Urinary bladder (tissue), 4 donors: ENCODE measurements around the gene NCAPH2. TPM values are rescaled to one million over a fixed set of nuclear protein-coding genes. Genes with fewer than 3 reads are reported as not detected.
A peak's percentile ranks its signal among the peaks of the same experiment; 100 is the strongest.

Experiments used
- DNase-seq: peaks from one replicate; pipeline ENCODE4 v3.0.0-alpha.2; 2015; ENCODE audit errors: extremely low spot score
- H3K27ac ChIP-seq: one replicate; pipeline ENCODE4 v1.5.1; 2013; ENCODE audit warnings: low read depth, mild to moderate bottlenecking, moderate library complexity
- H3K36me3 ChIP-seq: one replicate; pipeline ENCODE4 v1.6.1; 2013; ENCODE audit warnings: mild to moderate bottlenecking, moderate library complexity; ENCODE audit not compliant: insufficient read depth
- H3K4me1 ChIP-seq: one replicate; pipeline ENCODE4 v1.6.1; 2013; ENCODE audit warnings: mild to moderate bottlenecking, moderate library complexity; ENCODE audit not compliant: insufficient read depth
- H3K4me3 ChIP-seq: one replicate; pipeline ENCODE4 v1.5.1; 2013; ENCODE audit warnings: low read depth, low read length
- WGBS: extraction: QIAGEN DNeasy Blood & Tissue Kit; methylation state at CpG from one replicate; pipeline ENCODE4 v1.1.7; 2013; 5-methylcytosine and 5-hydroxymethylcytosine counted together
- polyA plus RNA-seq: library from polyadenylated mRNA; stranded (reverse); fragments of 200-250 nt; gene quantifications from one replicate; pipeline ENCODE4 v1.2.3, GENCODE V29; 2013
- total RNA-seq: library from RNA; depleted of rRNA; stranded (reverse); fragments of >200 nt; gene quantifications from one replicate; pipeline ENCODE4 v1.2.3, GENCODE V29; 2014
- donor health status: healthy with polysubstance abuse.
- donor health status: healthy.

Gene NCAPH2
- total and polyA plus RNA-seq, 2 donors: 27.5 to 38.4 TPM

DNA sequence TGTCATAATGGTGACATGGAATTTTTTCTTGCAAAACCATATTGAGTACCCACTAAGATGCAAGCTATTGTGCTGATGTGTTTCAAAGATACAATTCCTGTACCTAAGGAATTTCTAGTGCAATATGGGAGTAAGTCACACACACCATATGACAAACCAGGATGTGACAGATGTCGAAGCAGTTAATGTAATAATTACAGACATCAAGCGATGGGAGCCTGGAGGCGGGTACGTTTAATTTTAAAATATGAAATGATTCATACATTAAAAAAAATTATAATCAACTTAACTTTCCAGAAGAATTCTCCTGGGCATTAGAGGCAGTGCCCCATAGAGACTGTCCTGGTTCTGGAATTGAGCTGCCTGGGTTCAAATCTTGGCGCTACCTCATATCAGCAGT lies 48.7 kb downstream of the NCAPH2 start:
- WGBS: 85% methylated on average over 5 of the region's 5 CpGs
- DNase-seq: no peak

DNA sequence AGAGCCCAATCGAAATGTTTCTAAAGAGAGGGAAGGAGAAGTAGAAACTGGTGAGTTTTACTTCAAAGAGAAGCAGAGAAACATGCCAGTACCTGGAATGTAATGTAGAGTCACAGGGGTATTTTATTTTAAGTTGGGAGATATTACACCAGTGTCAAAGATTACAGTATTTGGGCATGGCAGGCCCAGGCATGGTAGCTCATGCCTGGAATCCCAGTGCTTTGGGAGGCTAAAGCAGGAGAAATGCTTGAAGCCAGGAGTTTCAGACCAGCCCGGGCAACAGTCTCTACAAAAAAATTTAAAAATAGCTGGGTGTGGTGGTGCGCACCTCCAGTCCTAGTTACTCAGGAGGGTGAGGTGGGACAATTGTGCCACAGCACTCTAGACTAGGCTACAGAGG lies 52.0 kb downstream of the NCAPH2 start:
- H3K27ac ChIP-seq: no peak overlapping the region
- no peak overlapping the region for H3K4me3 ChIP-seq
- no peaks in the 10 kb centered on the region for H3K36me3 ChIP-seq
- no peak for DNase-seq
- 85% methylated on average over 3 of the region's 3 CpGs for WGBS
- no peaks in the 10 kb centered on the region for H3K4me1 ChIP-seq

More for the DNA sequence above, 48.7 kb downstream of the NCAPH2 start:
- H3K4me1 ChIP-seq: no peaks in the 10 kb centered on the region
- no peak overlapping the region for H3K4me3 ChIP-seq
- H3K36me3 ChIP-seq: no peaks in the 10 kb centered on the region
- no peak overlapping the region for H3K27ac ChIP-seq

DNA sequence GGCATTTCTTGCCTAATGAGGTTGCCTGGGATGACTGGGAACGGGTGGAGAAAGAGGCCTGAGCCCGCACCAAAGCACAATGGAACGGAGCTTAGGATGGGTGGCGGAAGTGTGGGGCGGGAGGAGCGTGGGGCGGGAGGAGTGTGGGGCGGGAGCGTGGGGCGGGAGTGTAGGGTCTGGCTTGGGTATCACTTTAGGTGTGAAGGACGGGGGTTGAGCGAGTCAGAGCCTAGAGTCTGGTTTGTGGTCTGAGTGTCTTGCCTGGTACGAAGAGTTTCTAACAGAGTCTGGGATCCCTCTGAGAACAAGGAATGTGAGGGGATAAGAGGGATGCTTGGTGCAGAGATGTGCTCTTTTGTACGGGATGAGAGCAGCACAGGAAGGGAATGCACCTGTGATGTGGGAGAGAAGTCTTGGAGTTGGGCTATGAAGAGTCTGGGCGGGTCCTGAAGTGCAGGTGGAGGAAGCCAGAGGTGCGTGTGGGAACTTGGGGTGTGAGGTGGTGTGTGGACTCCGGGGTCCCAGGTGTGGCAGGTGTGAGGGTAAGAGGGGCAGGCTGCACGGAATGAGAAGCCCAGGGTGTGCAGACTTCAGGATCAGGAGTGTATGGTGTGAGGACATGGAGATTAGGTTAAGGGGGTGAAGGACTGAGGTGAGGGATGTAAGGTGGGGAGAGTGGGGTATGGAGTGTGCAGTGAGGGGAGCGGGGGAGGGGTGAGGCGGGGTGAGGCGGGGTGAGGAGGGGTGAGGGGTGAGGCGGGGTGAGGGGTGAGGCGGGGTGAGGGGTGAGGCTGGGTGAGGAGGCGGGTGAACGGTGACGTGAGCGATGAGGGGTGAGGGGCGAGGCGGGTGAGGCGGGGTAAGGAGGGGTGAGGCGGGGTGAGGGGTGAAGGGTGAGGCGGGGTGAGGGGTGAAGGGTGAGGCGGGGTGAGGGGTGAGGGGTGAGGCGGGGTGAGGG lies 53.7 kb downstream of the NCAPH2 start:
- H3K4me3 ChIP-seq: no peak overlapping the region
- no peaks in the 10 kb centered on the region for H3K4me1 ChIP-seq
- WGBS: 69% methylated on average over 24 of the region's 34 CpGs
- no peak for DNase-seq
- H3K27ac ChIP-seq: no peak overlapping the region
- no peaks in the 10 kb centered on the region for H3K36me3 ChIP-seq

DNA sequence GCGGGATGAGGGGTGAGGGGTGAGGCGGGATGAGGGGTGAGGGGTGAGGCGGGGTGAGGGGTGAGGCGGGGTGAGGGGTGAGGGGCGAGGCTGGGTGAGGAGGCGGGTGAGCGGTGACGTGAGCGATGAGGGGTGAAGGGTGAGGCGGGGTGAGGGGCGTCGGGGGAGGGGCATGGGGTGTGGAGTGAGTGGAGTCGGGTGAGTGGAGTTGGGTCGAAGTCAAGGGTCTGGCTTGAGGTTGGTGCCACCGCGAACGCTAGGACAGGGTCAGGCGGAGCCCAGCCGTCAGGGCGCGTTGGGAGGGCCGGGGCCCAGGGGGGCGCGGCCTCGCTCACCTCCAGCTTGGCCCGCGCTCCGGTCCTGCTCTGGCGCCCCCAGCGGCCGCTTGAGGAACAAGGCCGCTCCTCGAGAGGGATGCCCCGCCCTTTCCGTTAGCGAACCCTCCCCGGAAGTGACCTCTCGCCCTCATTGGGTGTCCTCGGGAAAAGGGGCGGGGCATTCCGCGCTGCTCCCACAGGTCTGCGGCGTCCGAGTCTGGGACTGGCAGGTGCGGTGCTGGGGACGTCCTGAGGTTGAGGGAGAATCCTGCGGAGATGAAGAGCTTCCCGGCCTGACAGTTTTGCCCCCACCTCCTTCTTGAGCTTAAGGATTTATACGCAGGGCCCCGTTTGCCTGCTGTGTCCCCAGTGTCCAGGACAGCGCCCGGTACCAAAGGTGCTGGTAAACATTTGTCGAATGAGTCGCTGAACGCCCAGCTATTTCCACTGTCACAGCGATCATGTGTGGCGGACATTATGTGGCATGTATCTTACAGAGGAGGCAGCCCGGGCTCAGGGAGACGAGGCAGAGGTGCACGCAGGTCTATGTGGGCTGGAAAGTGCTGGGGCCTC lies 54.7 kb downstream of the NCAPH2 start, which contains the start of gene SYCE3:
TSS of gene SYCE3 (minus strand) at position 397 of the 890 bp plus-strand sequence. CDS start 6,514 bp downstream, outside the sequence.
- Histone ChIP-seq H3K27ac (no peak within 1 kb of the TSS), H3K4me1 (no peaks in the 10 kb centered on the region), H3K36me3 (no peaks in the 10 kb centered on the region), H3K4me3 (peak within 1 kb of the TSS; percentile 47)
- WGBS: 6% methylated on average over 60 of the region's 61 CpGs
- DNase-seq: peak; percentile 84

DNA sequence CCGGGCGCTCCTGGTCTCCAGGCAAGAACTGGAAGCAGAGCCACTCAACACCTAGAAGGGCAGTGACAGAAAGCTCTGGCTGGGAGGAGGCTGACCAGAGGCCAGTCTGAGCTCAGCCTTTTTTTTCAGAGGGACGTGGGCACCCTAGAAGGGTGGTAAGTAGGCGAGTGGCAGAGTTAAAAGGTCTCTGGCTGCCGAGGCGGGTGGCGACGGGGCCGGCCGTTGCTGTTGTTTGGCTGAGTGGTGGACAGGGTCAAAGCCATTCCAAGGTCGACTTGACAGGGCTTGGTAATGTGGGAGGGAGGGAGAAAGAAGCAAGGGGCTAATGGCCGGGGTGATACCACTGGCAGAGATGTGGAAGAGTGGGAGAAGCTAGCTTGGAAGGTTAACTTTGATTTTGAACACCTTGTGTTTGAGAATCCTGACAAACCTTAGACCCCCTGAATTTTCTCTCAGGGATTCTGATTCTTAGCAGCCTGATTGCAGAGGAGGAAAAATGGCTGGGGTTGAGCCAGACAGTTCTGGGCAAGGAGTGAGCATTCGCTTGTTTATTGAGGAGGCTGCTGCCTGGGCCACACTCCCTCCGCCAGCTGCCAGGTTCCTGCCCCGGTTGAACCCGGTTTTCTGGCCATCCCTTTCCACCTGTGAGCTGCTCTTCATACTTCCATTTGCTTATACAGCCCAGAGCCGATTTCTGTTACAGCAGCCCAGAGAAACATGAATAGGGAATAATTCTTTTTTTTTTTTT lies 55.6 kb downstream of the NCAPH2 start:
- no peak overlapping the region for H3K27ac ChIP-seq
- 30% methylated on average over 17 of the region's 17 CpGs for WGBS

DNA sequence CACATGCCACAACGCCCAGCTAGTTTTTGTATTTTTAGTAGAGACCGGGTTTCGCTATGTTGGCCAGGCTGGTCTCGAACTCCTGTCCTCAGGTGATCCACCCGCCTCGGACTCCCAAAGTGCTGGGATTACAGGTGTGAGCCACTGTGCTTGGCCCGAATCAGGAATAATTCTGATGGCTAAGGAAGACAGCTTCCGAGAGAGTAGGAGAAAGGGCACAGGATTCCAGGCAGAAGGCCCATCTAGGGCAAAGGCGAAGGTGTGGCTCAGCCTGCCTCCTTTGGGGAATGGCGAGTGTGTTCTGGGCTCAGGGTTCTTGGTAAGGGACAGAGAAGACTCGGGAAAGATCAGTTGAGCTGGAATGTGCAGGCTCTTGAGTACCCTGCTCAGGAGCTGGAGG lies 56.3 kb downstream of the NCAPH2 start:
- H3K36me3 ChIP-seq: no peaks in the 10 kb centered on the region
- DNase-seq: no peak
- no peaks in the 10 kb centered on the region for H3K4me1 ChIP-seq
- no peak overlapping the region for H3K4me3 ChIP-seq
- WGBS: 89% methylated on average over 11 of the region's 11 CpGs
- H3K27ac ChIP-seq: no peak overlapping the region

More for the DNA sequence above, 55.6 kb downstream of the NCAPH2 start:
- DNase-seq: no peak
- Histone ChIP-seq H3K4me3 (peak overlapping the region; percentile 47), H3K4me1 (no peaks in the 10 kb centered on the region), H3K36me3 (no peaks in the 10 kb centered on the region)

DNA sequence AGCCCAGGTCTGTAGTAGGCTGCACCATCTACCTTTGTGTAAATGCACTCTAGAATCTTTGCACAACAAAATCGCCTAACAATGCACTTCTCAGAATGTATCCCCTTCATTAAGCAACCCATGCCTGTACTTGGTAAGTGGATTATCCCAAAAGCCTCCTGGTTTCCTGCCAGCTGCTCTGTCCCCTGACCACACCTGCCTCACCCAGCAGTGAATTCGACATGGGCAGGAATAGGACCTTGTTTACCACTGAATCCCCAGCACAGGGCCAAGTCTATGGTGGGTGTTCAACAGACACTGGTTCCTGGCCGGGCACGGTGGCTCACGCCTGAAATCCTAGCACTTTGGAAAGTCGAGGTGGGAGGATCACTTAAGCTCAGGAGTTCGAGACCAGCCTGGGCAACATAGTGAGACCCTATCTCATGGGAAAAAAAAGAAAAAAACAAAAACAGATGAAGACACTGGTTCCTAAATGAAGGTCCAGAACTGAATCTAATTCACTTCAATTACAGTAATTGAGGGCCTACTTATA lies 59.8 kb downstream of the NCAPH2 start:
- Histone ChIP-seq H3K4me1 (no peaks in the 10 kb centered on the region), H3K4me3 (no peak overlapping the region), H3K27ac (no peak overlapping the region), H3K36me3 (no peaks in the 10 kb centered on the region)
- 89% methylated on average over 7 of the region's 7 CpGs for WGBS
- DNase-seq: no peak

DNA sequence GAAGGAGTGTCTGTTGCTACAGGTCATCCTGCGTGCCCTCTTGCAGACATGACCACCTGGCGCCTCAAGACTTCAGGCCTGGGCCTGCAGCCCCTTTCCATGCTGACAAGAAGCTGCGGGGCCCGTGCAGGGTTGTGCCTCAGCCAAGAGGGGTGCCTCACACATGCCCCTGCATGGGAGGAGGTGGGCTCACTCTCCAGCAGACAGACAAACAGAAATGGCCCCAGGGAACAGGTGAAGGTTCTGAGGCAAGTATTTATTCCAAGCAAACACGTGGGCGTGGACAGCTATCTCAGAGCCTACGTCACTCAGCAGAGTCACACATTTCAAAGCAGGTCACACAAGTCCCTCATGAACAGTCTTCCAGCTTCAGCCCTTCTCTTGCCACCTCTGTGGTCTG lies 60.6 kb downstream of the NCAPH2 start:
- no peaks in the 10 kb centered on the region for H3K36me3 ChIP-seq
- H3K4me3 ChIP-seq: no peak overlapping the region
- H3K4me1 ChIP-seq: no peaks in the 10 kb centered on the region
- no peak for DNase-seq
- WGBS: 85% methylated on average over 7 of the region's 7 CpGs
- no peak overlapping the region for H3K27ac ChIP-seq

DNA sequence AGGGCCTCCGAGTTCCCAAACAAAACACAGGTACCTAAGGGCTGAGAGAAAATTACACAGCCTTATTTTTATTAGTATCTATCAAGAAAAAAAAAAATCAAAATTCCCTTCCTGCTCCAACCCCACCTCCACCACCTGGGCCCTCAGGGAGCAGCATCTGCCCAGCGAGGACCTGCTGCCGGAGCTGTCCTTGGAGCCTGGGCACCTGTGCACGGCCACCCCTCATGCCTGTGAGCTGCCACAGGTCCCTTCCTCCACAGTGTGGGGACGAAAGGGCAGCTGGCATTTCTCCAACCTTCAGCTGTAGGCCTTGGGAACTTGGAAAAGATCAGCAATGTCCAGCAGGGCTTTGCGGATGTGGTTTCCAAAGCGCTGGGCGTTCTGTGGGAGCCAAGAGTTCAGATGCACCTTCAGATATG lies 61.0 kb downstream of the NCAPH2 start:
- no peak for DNase-seq
- 87% methylated on average over 8 of the region's 8 CpGs for WGBS
- Histone ChIP-seq H3K4me1 (no peaks in the 10 kb centered on the region), H3K4me3 (no peak overlapping the region), H3K27ac (no peak overlapping the region), H3K36me3 (no peaks in the 10 kb centered on the region)

DNA sequence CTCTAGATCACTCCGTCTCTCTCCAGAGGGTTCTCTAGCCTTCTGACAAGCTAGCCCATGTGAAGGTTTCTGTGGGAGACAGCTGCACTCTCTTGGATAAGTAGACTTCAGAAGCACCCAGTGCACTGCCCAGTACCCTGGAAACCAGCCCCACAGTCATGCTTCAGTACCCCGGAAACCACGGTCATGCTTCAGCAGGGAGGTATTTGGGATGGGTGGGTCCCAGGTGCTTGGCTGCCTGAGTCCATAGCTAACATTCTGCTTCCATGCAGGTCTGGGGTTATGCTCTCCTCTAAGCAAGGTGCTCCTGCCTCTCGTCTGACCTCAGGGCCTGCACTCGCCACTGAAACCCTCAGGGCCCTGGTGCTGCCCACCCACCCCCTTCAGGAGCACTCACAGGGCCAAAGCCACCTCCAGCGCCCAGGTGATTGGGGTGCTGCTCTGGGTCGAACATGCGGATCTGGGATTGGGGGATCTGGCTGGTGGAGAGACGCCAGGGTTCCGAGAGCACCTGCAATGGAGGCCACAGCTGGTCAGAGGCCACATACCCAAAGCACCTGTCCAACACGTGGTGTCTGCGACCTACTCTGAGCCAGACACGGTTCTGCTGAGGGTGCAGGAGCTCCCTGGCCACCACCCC lies 62.0 kb downstream of the NCAPH2 start:
- H3K36me3 ChIP-seq: no peaks in the 10 kb centered on the region
- 94% methylated on average over 13 of the region's 13 CpGs for WGBS

DNA sequence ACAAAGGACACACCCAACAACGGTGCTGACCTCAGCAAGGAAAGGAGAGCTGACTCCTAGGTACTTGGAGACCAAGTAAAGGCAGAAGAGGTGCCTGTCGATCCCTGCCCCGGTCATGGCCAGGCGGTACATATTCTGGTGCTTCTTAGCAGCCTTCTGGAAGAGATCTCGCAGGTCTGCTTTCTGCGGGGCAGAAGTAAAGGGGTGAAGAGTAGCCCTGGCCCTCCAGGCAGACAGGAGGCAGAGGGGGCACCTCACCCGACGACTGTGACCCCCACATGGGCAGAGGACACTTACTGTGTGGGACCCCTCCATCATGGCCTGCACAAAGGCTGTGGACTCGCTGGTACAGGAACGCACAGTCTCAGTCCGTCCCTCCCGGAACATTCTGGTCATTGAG lies 62.8 kb downstream of the NCAPH2 start:
- WGBS: 91% methylated on average over 12 of the region's 12 CpGs
- DNase-seq: no peak
- Histone ChIP-seq H3K36me3 (no peaks in the 10 kb centered on the region), H3K4me3 (no peak overlapping the region), H3K27ac (no peak overlapping the region), H3K4me1 (no peaks in the 10 kb centered on the region)

More for the DNA sequence above, 62.0 kb downstream of the NCAPH2 start:
- DNase-seq: no peak
- Histone ChIP-seq H3K27ac (no peak overlapping the region), H3K4me1 (no peaks in the 10 kb centered on the region), H3K4me3 (no peak overlapping the region)

DNA sequence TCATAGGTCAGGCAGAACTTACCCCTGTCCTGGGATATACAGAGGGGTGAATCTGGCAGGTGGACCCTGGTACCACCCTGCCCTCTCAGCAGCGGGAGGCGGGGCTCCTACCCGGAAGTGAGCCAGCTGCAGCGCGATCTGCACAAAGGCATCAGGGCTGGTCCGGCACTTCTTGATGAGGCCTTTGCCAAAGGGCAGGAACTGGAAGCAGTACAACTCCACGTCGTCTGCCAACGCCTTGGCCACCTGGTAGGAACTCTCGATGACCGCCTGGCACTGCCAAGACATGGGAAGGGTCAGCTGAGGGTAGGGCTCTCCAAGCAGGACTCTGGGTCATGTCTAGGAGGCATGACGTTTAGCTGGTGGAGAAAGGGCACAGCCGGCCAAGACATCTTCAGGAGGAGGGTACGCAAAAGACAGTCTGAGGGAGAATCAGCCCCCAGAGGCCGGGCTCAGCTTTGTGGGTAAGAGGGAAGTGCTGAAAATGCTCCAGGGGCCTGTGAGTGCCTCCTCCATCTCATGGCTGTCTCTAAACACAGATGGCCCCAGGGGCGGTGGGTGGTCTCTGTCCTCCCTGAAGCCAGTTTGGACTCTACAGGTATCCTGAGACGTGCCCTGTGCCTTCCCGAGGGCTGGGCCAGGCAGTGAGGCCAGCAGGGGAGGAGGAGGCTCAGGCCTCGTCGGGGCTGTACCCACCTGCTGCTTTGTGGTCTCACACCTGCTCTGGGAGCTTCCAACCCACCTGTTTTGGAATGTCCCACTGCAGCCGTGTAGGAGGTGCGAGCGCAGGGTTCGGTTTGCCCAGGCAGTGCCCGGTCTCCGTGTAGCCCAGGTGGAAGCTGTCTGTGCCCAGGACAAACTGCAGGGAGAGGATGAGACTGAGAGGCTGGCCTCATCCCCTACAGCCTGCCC lies 63.5 kb downstream of the NCAPH2 start:
- H3K36me3 ChIP-seq: no peaks in the 10 kb centered on the region
- H3K27ac ChIP-seq: no peak overlapping the region
- no peak overlapping the region for H3K4me3 ChIP-seq
- H3K4me1 ChIP-seq: no peaks in the 10 kb centered on the region
- no peak for DNase-seq
- 88% methylated on average over 26 of the region's 26 CpGs for WGBS
